Measurements from ENCODE around the gene PTPRN2.

PTPRN2 gene

GRCh38 chr7:158120716-158121115 lies 466.9 kb downstream of the PTPRN2 start:
- no peaks in the 10 kb centered on the region for H3K27me3 ChIP-seq (ENCODE audit: control insufficient read depth in 2 of 2, insufficient read depth in 2 of 2, low read length in 2 of 2)
- no peak overlapping the region for H3K27ac ChIP-seq (ENCODE audit: low read depth in 2 of 2, low read length in 2 of 2)
- no peaks in the 10 kb centered on the region for H3K4me1 ChIP-seq (ENCODE audit: control insufficient read depth in 2 of 2, insufficient read depth in 2 of 2, low read length in 2 of 2)
- no peak overlapping the region for H3K9ac ChIP-seq (ENCODE audit: low read depth in 1 of 2, low read length in 2 of 2)
- H3K4me3 ChIP-seq (ENCODE audit: low read length in 2 of 2), result no peak overlapping the region
- H3K9me3 ChIP-seq (ENCODE audit: control insufficient read depth in 2 of 2, low read length in 2 of 2), result peaks cover 1 to 3% of the 10 kb centered on the region in 2 donors
- H3K36me3 ChIP-seq (ENCODE audit: control insufficient read depth in 2 of 2, insufficient read depth in 2 of 2, low read length in 2 of 2), result no peaks in the 10 kb centered on the region

- Histone ChIP-seq H3K4me1 (ENCODE audit: control insufficient read depth in 2 of 2, insufficient read depth in 2 of 2, low read length in 2 of 2) (no peaks in the 10 kb centered on the region), H3K9ac (ENCODE audit: low read depth in 1 of 2, low read length in 2 of 2) (no peak overlapping the region), H3K4me3 (ENCODE audit: low read length in 2 of 2) (no peak overlapping the region), H3K36me3 (ENCODE audit: control insufficient read depth in 2 of 2, insufficient read depth in 2 of 2, low read length in 2 of 2) (no peaks in the 10 kb centered on the region), H3K27me3 (ENCODE audit: control insufficient read depth in 2 of 2, insufficient read depth in 2 of 2, low read length in 2 of 2) (no peaks in the 10 kb centered on the region), H3K9me3 (ENCODE audit: control insufficient read depth in 2 of 2, low read length in 2 of 2) (peaks cover 1 to 3% of the 10 kb centered on the region in 2 donors), H3K27ac (ENCODE audit: low read depth in 2 of 2, low read length in 2 of 2) (no peak overlapping the region)
Observed at GRCh38 chr7:158120316-158120715, 467.3 kb downstream of the PTPRN2 start.

- no peaks in the 10 kb centered on the region for H3K4me1 ChIP-seq (ENCODE audit: control insufficient read depth in 2 of 2, insufficient read depth in 2 of 2, low read length in 2 of 2)
- H3K27me3 ChIP-seq (ENCODE audit: control insufficient read depth in 2 of 2, insufficient read depth in 2 of 2, low read length in 2 of 2), result no peaks in the 10 kb centered on the region
- peaks cover 1 to 3% of the 10 kb centered on the region in 2 donors for H3K9me3 ChIP-seq (ENCODE audit: control insufficient read depth in 2 of 2, low read length in 2 of 2)
- no peak overlapping the region for H3K4me3 ChIP-seq (ENCODE audit: low read length in 2 of 2)
- no peak overlapping the region for H3K27ac ChIP-seq (ENCODE audit: low read depth in 2 of 2, low read length in 2 of 2)
- no peak overlapping the region for H3K9ac ChIP-seq (ENCODE audit: low read depth in 1 of 2, low read length in 2 of 2)
- H3K36me3 ChIP-seq (ENCODE audit: control insufficient read depth in 2 of 2, insufficient read depth in 2 of 2, low read length in 2 of 2), result no peaks in the 10 kb centered on the region
Observed at GRCh38 chr7:158117341-158118222, 470.0 kb downstream of the PTPRN2 start.

- Histone ChIP-seq H3K36me3 (ENCODE audit: control insufficient read depth in 2 of 2, insufficient read depth in 2 of 2, low read length in 2 of 2) (no peaks in the 10 kb centered on the region), H3K27me3 (ENCODE audit: control insufficient read depth in 2 of 2, insufficient read depth in 2 of 2, low read length in 2 of 2) (no peaks in the 10 kb centered on the region), H3K9ac (ENCODE audit: low read depth in 1 of 2, low read length in 2 of 2) (no peak overlapping the region), H3K4me3 (ENCODE audit: low read length in 2 of 2) (no peak overlapping the region), H3K9me3 (ENCODE audit: control insufficient read depth in 2 of 2, low read length in 2 of 2) (peaks cover 1 to 3% of the 10 kb centered on the region in 2 donors), H3K4me1 (ENCODE audit: control insufficient read depth in 2 of 2, insufficient read depth in 2 of 2, low read length in 2 of 2) (no peaks in the 10 kb centered on the region), H3K27ac (ENCODE audit: low read depth in 2 of 2, low read length in 2 of 2) (no peak overlapping the region)
Observed at GRCh38 chr7:158116235-158116634, 471.4 kb downstream of the PTPRN2 start.

- Histone ChIP-seq H3K27ac (ENCODE audit: low read depth in 2 of 2, low read length in 2 of 2) (no peak overlapping the region), H3K4me1 (ENCODE audit: control insufficient read depth in 2 of 2, insufficient read depth in 2 of 2, low read length in 2 of 2) (no peaks in the 10 kb centered on the region), H3K4me3 (ENCODE audit: low read length in 2 of 2) (no peak overlapping the region), H3K9me3 (ENCODE audit: control insufficient read depth in 2 of 2, low read length in 2 of 2) (peaks cover 1 to 3% of the 10 kb centered on the region in 2 donors), H3K27me3 (ENCODE audit: control insufficient read depth in 2 of 2, insufficient read depth in 2 of 2, low read length in 2 of 2) (no peaks in the 10 kb centered on the region), H3K36me3 (ENCODE audit: control insufficient read depth in 2 of 2, insufficient read depth in 2 of 2, low read length in 2 of 2) (no peaks in the 10 kb centered on the region), H3K9ac (ENCODE audit: low read depth in 1 of 2, low read length in 2 of 2) (no peak overlapping the region)
Observed at GRCh38 chr7:158114056-158114850, 473.4 kb downstream of the PTPRN2 start.

GRCh38 chr7:158113321-158114025 lies 474.1 kb downstream of the PTPRN2 start:
- Histone ChIP-seq H3K36me3 (ENCODE audit: control insufficient read depth in 2 of 2, insufficient read depth in 2 of 2, low read length in 2 of 2) (no peaks in the 10 kb centered on the region), H3K9me3 (ENCODE audit: control insufficient read depth in 2 of 2, low read length in 2 of 2) (peaks cover 1 to 3% of the 10 kb centered on the region in 2 donors), H3K9ac (ENCODE audit: low read depth in 1 of 2, low read length in 2 of 2) (no peak overlapping the region), H3K27me3 (ENCODE audit: control insufficient read depth in 2 of 2, insufficient read depth in 2 of 2, low read length in 2 of 2) (no peaks in the 10 kb centered on the region), H3K4me1 (ENCODE audit: control insufficient read depth in 2 of 2, insufficient read depth in 2 of 2, low read length in 2 of 2) (no peaks in the 10 kb centered on the region), H3K4me3 (ENCODE audit: low read length in 2 of 2) (no peak overlapping the region), H3K27ac (ENCODE audit: low read depth in 2 of 2, low read length in 2 of 2) (no peak overlapping the region)

GRCh38 chr7:158112571-158113320 lies 474.9 kb downstream of the PTPRN2 start:
- Histone ChIP-seq H3K27ac (ENCODE audit: low read depth in 2 of 2, low read length in 2 of 2) (no peak overlapping the region), H3K9me3 (ENCODE audit: control insufficient read depth in 2 of 2, low read length in 2 of 2) (peaks cover 1 to 3% of the 10 kb centered on the region in 2 donors), H3K9ac (ENCODE audit: low read depth in 1 of 2, low read length in 2 of 2) (no peak overlapping the region), H3K27me3 (ENCODE audit: control insufficient read depth in 2 of 2, insufficient read depth in 2 of 2, low read length in 2 of 2) (no peaks in the 10 kb centered on the region), H3K4me3 (ENCODE audit: low read length in 2 of 2) (no peak overlapping the region), H3K36me3 (ENCODE audit: control insufficient read depth in 2 of 2, insufficient read depth in 2 of 2, low read length in 2 of 2) (no peaks in the 10 kb centered on the region), H3K4me1 (ENCODE audit: control insufficient read depth in 2 of 2, insufficient read depth in 2 of 2, low read length in 2 of 2) (no peaks in the 10 kb centered on the region)

- H3K36me3 ChIP-seq (ENCODE audit: control insufficient read depth in 2 of 2, insufficient read depth in 2 of 2, low read length in 2 of 2), result no peaks in the 10 kb centered on the region
- no peak overlapping the region for H3K4me3 ChIP-seq (ENCODE audit: low read length in 2 of 2)
- H3K9ac ChIP-seq (ENCODE audit: low read depth in 1 of 2, low read length in 2 of 2), result no peak overlapping the region
- H3K9me3 ChIP-seq (ENCODE audit: control insufficient read depth in 2 of 2, low read length in 2 of 2), result no peaks in the 10 kb centered on the region
- no peak overlapping the region for H3K27ac ChIP-seq (ENCODE audit: low read depth in 2 of 2, low read length in 2 of 2)
- H3K4me1 ChIP-seq (ENCODE audit: control insufficient read depth in 2 of 2, insufficient read depth in 2 of 2, low read length in 2 of 2), result no peaks in the 10 kb centered on the region
- no peaks in the 10 kb centered on the region for H3K27me3 ChIP-seq (ENCODE audit: control insufficient read depth in 2 of 2, insufficient read depth in 2 of 2, low read length in 2 of 2)
Observed at GRCh38 chr7:158111906-158112570, 475.6 kb downstream of the PTPRN2 start.

- H3K9ac ChIP-seq (ENCODE audit: low read depth in 1 of 2, low read length in 2 of 2), result no peak overlapping the region
- H3K27me3 ChIP-seq (ENCODE audit: control insufficient read depth in 2 of 2, insufficient read depth in 2 of 2, low read length in 2 of 2), result no peaks in the 10 kb centered on the region
- no peak overlapping the region for H3K4me3 ChIP-seq (ENCODE audit: low read length in 2 of 2)
- H3K36me3 ChIP-seq (ENCODE audit: control insufficient read depth in 2 of 2, insufficient read depth in 2 of 2, low read length in 2 of 2), result no peaks in the 10 kb centered on the region
- no peaks in the 10 kb centered on the region for H3K9me3 ChIP-seq (ENCODE audit: control insufficient read depth in 2 of 2, low read length in 2 of 2)
- no peaks in the 10 kb centered on the region for H3K4me1 ChIP-seq (ENCODE audit: control insufficient read depth in 2 of 2, insufficient read depth in 2 of 2, low read length in 2 of 2)
- H3K27ac ChIP-seq (ENCODE audit: low read depth in 2 of 2, low read length in 2 of 2), result no peak overlapping the region
Observed at GRCh38 chr7:158111049-158111751, 476.4 kb downstream of the PTPRN2 start.
